Smooth muscle cell (in vitro differentiated cells): Measurements from ENCODE around the gene TNFRSF19. TPM values are rescaled to one million over a fixed set of nuclear protein-coding genes. Genes with fewer than 3 reads are reported as not detected.

Experiments used
- DNase-seq: peaks from one replicate; lab custom pipeline; 2025; ENCODE audit not compliant: unreplicated experiment; lab: John Stamatoyannopoulos, UW
- H2AFZ ChIP-seq: fragments of 200-600 bp; sonication (generic); 2 replicates; pipeline ENCODE4 v1.6.0; 2016; ENCODE audit warnings: antibody characterized with exemption, low read depth, mild to moderate bottlenecking
- H3F3A ChIP-seq: fragments of 200-600 bp; sonication (generic); 2 replicates; pipeline ENCODE4 v1.6.0; 2017; ENCODE audit warnings: antibody characterized with exemption, low read depth
- H3K27ac ChIP-seq: fragments of 200-600 bp; sonication (generic); 2 replicates; pipeline ENCODE4 v1.5.1; 2016; ENCODE audit warnings: low read depth, mild to moderate bottlenecking
- H3K27me3 ChIP-seq: fragments of 200-600 bp; sonication (generic); 2 replicates; pipeline ENCODE4 v1.6.1; 2016; ENCODE audit warnings: low read depth, mild to moderate bottlenecking
- H3K36me3 ChIP-seq: fragments of 200-600 bp; sonication (generic); 2 replicates; pipeline ENCODE4 v1.5.1; 2016; ENCODE audit warnings: low read depth
- H3K4me1 ChIP-seq: fragments of 200-600 bp; sonication (generic); 2 replicates; pipeline ENCODE4 v1.5.1; 2016; ENCODE audit warnings: low read depth
- H3K4me2 ChIP-seq: fragments of 200-600 bp; sonication (generic); 2 replicates; pipeline ENCODE4 v1.6.0; 2016; ENCODE audit warnings: mild to moderate bottlenecking
- H3K4me3 ChIP-seq: fragments of 200-600 bp; sonication (generic); 2 replicates; pipeline ENCODE4 v1.5.1; 2016; ENCODE audit warnings: mild to moderate bottlenecking
- H3K79me2 ChIP-seq: fragments of 200-600 bp; sonication (generic); 2 replicates; pipeline ENCODE4 v1.6.0; 2016; ENCODE audit warnings: low read depth, mild to moderate bottlenecking
- H3K9ac ChIP-seq: fragments of 200-600 bp; sonication (generic); 2 replicates; pipeline ENCODE4 v1.6.0; 2016; ENCODE audit warnings: low read depth
- H3K9me3 ChIP-seq: fragments of 200-600 bp; sonication (generic); replicated peaks from 2 replicates; pipeline ENCODE4 v1.5.1; 2016; ENCODE audit warnings: low read depth
- H4K20me1 ChIP-seq: fragments of 200-600 bp; sonication (generic); 2 replicates; pipeline ENCODE4 v1.6.0; 2016; ENCODE audit warnings: low read depth
- WGBS: methylation state at CpG from one replicate; pipeline ENCODE4 v1.1.7; 2016; ENCODE audit warnings: low lambda C conversion rate; 5-methylcytosine and 5-hydroxymethylcytosine counted together
- polyA plus RNA-seq: library from polyadenylated mRNA; unstranded; fragments of >200 nt; fragmentation: Nextera tagmentation; extraction: Ambion mirVana; gene quantifications from 2 replicates; pipeline ENCODE4 v1.2.1, GENCODE V29; 2016
- total RNA-seq: library from RNA; depleted of rRNA; stranded (reverse); fragments of >200 nt; gene quantifications from 2 replicates; pipeline ENCODE4 v1.2.3, GENCODE V29; 2014
- TF ChIP-seq, protein P1 (sequence below): fragments of 200-600 bp; sonication (generic); IDR thresholded peaks from 2 replicates; pipeline ENCODE4 v1.5.1; 2017; ENCODE audit warnings: borderline replicate concordance, mild to moderate bottlenecking, antibody characterized with exemption; ENCODE audit not compliant: insufficient read depth, poor library complexity, severe bottlenecking

Gene TNFRSF19
- total and polyA plus RNA-seq, 2 experiments from 2014 or later: 15.5 to 34.3 TPM

DNA sequence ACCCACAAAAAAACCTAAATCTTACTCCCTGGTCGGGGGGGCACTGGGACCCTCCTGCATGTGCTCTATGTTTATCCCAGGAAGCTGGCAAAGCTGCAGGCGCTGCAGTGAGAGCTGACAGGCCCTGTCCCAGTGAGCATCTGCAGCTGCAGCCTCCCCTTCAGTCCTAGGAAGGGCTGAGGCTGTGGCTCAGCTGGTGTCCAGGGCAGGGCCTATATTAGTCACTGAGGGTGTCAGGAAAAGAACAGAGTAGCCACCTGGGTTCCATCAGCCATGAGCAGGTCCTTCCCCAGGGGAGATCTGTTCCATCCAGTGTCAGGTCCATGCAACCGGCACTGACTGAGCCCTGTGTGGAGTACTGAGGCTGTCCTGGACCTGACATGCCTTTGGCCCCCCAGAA is 120.5 kb downstream of the TNFRSF19 start:
- no peaks in the 10 kb centered on the region for H3F3A ChIP-seq
- H3K4me1 ChIP-seq: no peaks in the 10 kb centered on the region
- WGBS: 94% methylated on average over 3 of the region's 3 CpGs
- no peaks in the 10 kb centered on the region for H3K9me3 ChIP-seq
- no peak overlapping the region for H3K4me2 ChIP-seq
- no peaks in the 10 kb centered on the region for H3K79me2 ChIP-seq
- TF ChIP-seq, protein P1, sequence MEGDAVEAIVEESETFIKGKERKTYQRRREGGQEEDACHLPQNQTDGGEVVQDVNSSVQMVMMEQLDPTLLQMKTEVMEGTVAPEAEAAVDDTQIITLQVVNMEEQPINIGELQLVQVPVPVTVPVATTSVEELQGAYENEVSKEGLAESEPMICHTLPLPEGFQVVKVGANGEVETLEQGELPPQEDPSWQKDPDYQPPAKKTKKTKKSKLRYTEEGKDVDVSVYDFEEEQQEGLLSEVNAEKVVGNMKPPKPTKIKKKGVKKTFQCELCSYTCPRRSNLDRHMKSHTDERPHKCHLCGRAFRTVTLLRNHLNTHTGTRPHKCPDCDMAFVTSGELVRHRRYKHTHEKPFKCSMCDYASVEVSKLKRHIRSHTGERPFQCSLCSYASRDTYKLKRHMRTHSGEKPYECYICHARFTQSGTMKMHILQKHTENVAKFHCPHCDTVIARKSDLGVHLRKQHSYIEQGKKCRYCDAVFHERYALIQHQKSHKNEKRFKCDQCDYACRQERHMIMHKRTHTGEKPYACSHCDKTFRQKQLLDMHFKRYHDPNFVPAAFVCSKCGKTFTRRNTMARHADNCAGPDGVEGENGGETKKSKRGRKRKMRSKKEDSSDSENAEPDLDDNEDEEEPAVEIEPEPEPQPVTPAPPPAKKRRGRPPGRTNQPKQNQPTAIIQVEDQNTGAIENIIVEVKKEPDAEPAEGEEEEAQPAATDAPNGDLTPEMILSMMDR: no peak
- no peak overlapping the region for H3K27ac ChIP-seq
- no peak overlapping the region for H2AFZ ChIP-seq
- no peak overlapping the region for H3K4me3 ChIP-seq
- no peak overlapping the region for H3K9ac ChIP-seq
- no peaks in the 10 kb centered on the region for H3K27me3 ChIP-seq
- no peaks in the 10 kb centered on the region for H3K36me3 ChIP-seq
- no peak for DNase-seq
- no peaks in the 10 kb centered on the region for H4K20me1 ChIP-seq

DNA sequence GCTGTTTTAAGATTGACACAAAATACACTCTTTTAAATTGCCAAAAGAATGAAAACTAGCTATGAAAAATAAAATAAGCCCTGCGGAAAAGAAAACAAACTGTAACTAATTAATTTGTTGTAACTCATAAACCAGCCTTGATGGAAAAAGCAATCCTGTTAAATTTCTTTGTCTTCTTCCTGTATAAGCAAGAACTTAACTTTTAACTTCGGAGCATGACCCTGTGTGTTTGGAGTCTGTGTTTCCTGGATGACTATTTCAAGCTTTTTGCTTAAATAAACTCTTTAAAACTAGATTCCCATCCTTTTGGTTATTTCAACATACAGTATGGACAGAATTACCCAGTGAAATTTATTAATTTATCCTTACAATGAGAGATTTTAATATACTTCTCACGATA is 122.6 kb downstream of the TNFRSF19 start:
- H3K9me3 ChIP-seq: no peaks in the 10 kb centered on the region
- H3F3A ChIP-seq: no peaks in the 10 kb centered on the region
- H3K4me2 ChIP-seq: no peak overlapping the region
- 98% methylated on average over 3 of the region's 3 CpGs for WGBS
- no peak overlapping the region for H3K27ac ChIP-seq
- H3K79me2 ChIP-seq: no peaks in the 10 kb centered on the region
- H2AFZ ChIP-seq: no peak overlapping the region
- H3K36me3 ChIP-seq: no peaks in the 10 kb centered on the region
- TF ChIP-seq, protein P1: no peak
- no peak overlapping the region for H3K9ac ChIP-seq
- H3K4me3 ChIP-seq: no peak overlapping the region
- H4K20me1 ChIP-seq: no peaks in the 10 kb centered on the region
- DNase-seq: no peak
- no peaks in the 10 kb centered on the region for H3K27me3 ChIP-seq
- H3K4me1 ChIP-seq: peaks cover 5% of the 10 kb centered on the region

DNA sequence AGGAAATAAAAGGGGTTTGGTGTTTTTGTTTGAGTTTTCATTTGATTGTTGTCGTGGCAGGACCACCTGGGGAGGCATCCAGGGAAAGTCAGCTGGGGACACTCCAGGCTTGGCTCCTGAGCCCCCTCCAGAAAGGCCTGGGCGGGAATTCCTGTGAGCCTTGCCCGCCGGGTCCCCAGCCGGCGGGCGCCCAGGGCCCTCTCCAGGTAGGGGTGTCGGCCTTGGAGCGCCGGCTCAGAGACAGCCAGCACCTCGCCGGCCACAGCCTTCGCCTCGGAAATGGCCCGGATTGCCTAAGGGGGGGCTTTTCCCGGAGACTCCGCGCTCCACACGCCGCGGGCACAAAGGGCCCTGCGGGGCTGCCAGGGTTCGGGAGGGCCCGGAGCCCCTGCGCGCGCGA is 125.0 kb downstream of the TNFRSF19 start:
- no peak overlapping the region for H3K27ac ChIP-seq

More for the DNA sequence above, 125.0 kb downstream of the TNFRSF19 start:
- H3K4me3 ChIP-seq: no peak overlapping the region
- H3K9ac ChIP-seq: no peak overlapping the region
- TF ChIP-seq, protein P1: no peak
- H3F3A ChIP-seq: no peaks in the 10 kb centered on the region
- no peak for DNase-seq
- H3K4me2 ChIP-seq: no peak overlapping the region
- no peaks in the 10 kb centered on the region for H3K36me3 ChIP-seq
- no peaks in the 10 kb centered on the region for H3K79me2 ChIP-seq
- H3K4me1 ChIP-seq: peaks cover 5% of the 10 kb centered on the region
- no peaks in the 10 kb centered on the region for H3K9me3 ChIP-seq
- no peaks in the 10 kb centered on the region for H3K27me3 ChIP-seq
- WGBS: 91% methylated on average over 28 of the region's 28 CpGs
- H2AFZ ChIP-seq: no peak overlapping the region
- H4K20me1 ChIP-seq: no peaks in the 10 kb centered on the region
